ENCODE results near the gene ERBB4.

GRCh38 chr2:212141499-212141898 is 397.1 kb downstream of the ERBB4 start:
- TF ChIP-seq, protein P1, sequence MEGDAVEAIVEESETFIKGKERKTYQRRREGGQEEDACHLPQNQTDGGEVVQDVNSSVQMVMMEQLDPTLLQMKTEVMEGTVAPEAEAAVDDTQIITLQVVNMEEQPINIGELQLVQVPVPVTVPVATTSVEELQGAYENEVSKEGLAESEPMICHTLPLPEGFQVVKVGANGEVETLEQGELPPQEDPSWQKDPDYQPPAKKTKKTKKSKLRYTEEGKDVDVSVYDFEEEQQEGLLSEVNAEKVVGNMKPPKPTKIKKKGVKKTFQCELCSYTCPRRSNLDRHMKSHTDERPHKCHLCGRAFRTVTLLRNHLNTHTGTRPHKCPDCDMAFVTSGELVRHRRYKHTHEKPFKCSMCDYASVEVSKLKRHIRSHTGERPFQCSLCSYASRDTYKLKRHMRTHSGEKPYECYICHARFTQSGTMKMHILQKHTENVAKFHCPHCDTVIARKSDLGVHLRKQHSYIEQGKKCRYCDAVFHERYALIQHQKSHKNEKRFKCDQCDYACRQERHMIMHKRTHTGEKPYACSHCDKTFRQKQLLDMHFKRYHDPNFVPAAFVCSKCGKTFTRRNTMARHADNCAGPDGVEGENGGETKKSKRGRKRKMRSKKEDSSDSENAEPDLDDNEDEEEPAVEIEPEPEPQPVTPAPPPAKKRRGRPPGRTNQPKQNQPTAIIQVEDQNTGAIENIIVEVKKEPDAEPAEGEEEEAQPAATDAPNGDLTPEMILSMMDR (IDR thresholded peaks at IDR 0.05) = no peak
- TF ChIP-seq CEBPB (IDR thresholded peaks at IDR 0.05) = no peak
- TF ChIP-seq, protein P2, sequence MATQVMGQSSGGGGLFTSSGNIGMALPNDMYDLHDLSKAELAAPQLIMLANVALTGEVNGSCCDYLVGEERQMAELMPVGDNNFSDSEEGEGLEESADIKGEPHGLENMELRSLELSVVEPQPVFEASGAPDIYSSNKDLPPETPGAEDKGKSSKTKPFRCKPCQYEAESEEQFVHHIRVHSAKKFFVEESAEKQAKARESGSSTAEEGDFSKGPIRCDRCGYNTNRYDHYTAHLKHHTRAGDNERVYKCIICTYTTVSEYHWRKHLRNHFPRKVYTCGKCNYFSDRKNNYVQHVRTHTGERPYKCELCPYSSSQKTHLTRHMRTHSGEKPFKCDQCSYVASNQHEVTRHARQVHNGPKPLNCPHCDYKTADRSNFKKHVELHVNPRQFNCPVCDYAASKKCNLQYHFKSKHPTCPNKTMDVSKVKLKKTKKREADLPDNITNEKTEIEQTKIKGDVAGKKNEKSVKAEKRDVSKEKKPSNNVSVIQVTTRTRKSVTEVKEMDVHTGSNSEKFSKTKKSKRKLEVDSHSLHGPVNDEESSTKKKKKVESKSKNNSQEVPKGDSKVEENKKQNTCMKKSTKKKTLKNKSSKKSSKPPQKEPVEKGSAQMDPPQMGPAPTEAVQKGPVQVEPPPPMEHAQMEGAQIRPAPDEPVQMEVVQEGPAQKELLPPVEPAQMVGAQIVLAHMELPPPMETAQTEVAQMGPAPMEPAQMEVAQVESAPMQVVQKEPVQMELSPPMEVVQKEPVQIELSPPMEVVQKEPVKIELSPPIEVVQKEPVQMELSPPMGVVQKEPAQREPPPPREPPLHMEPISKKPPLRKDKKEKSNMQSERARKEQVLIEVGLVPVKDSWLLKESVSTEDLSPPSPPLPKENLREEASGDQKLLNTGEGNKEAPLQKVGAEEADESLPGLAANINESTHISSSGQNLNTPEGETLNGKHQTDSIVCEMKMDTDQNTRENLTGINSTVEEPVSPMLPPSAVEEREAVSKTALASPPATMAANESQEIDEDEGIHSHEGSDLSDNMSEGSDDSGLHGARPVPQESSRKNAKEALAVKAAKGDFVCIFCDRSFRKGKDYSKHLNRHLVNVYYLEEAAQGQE (IDR thresholded peaks at IDR 0.05) = no peak
- TF ChIP-seq, protein P3, sequence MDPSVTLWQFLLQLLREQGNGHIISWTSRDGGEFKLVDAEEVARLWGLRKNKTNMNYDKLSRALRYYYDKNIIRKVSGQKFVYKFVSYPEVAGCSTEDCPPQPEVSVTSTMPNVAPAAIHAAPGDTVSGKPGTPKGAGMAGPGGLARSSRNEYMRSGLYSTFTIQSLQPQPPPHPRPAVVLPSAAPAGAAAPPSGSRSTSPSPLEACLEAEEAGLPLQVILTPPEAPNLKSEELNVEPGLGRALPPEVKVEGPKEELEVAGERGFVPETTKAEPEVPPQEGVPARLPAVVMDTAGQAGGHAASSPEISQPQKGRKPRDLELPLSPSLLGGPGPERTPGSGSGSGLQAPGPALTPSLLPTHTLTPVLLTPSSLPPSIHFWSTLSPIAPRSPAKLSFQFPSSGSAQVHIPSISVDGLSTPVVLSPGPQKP (IDR thresholded peaks at IDR 0.05; ENCODE audit: low read depth, low read length) = no peak
- no peak for TF ChIP-seq CBX2 (IDR thresholded peaks at IDR 0.05; ENCODE audit: borderline replicate concordance, low read depth)
